PC-3 (cell line): ENCODE data around the gene DNAH2.

ENCODE experiments used
- EZH2 ChIP-seq: fragments of 300-600 bp; sonication (generic); IDR thresholded peaks from one replicate; pipeline ENCODE4 v1.6.1; 2017; ENCODE audit warnings: antibody characterized with exemption, mild to moderate bottlenecking, low read length; ENCODE audit not compliant: unreplicated experiment
- TF ChIP-seq, protein P1 (sequence below): fragments of 300-600 bp; sonication (generic); conservative IDR thresholded peaks from 2 replicates; pipeline ENCODE4 v1.5.1; 2017; ENCODE audit warnings: antibody characterized with exemption, low read depth, mild to moderate bottlenecking, low read length

DNA sequence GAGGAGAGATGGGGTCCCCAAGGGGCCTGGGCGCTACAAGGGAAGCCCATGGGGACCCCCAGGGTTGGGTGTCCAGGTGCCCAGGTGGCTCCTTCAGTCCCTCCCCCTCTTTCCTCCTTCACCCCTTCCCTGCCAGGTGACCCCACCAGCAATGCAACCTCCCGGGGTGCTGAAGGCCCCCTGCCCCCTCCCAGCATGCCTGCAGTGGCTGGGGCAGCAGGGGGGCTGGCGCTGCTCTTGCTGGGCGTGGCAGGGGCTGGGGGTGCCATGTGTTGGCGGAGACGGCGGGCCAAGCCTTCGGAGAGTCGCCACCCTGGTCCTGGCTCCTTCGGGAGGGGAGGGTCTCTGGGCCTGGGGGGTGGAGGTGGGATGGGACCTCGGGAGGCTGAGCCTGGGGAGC lies 8.5 kb upstream of the DNAH2 start:
- TF ChIP-seq, protein P1, sequence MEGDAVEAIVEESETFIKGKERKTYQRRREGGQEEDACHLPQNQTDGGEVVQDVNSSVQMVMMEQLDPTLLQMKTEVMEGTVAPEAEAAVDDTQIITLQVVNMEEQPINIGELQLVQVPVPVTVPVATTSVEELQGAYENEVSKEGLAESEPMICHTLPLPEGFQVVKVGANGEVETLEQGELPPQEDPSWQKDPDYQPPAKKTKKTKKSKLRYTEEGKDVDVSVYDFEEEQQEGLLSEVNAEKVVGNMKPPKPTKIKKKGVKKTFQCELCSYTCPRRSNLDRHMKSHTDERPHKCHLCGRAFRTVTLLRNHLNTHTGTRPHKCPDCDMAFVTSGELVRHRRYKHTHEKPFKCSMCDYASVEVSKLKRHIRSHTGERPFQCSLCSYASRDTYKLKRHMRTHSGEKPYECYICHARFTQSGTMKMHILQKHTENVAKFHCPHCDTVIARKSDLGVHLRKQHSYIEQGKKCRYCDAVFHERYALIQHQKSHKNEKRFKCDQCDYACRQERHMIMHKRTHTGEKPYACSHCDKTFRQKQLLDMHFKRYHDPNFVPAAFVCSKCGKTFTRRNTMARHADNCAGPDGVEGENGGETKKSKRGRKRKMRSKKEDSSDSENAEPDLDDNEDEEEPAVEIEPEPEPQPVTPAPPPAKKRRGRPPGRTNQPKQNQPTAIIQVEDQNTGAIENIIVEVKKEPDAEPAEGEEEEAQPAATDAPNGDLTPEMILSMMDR = no peak
- no peak for TF ChIP-seq EZH2
